IPS-NIHi7 (cell line): ENCODE results near the gene TBC1D5.
"Not testable (repeated sequence)": the region's sequence is repeated elsewhere in the genome, so short reads cannot be mapped to it uniquely, and the experiment has no call there.

Source experiments
- DNase-seq: peaks from one replicate; pipeline ENCODE4 v3.0.0; 2012; ENCODE audit warnings: mixed read lengths; ENCODE audit errors: extremely low spot score

The TBC1D5 gene

DNA sequence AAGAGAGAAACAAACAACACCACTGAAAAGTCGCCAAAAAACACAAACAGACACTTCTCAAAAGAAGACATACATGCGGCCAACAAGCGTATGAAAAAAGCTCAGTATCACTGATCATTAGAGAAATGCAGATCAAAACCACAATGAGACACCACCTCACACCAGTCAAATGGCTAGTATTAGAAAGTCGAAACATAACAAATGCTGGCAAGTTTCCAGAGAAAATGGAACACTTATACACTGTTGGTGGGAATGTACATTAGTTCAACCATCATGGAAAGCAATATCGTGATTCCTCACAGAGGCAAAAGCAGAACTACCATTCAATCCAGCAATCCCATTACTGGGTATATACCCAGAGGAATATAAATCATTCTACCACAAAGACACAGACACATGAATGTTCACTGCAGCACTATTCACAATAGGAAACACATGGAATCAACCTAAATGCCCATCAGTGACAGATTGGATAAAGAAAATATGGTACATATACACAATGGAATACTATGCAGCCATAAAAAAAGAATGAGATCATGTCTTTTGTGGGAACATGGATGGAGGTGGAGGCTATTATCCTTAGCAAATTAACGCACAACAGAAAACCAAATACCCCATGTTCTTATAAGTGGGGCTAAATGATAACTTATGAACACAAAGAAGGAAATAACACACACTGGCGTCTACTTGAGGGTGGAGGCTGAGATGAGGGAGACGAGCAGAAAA lies 93.6 kb downstream of the TBC1D5 start:
- DNase-seq, result not testable (repeated sequence)

- peak; percentile 35 for DNase-seq
Observed at GRCh38 chr3:17645074-17645698, 97.2 kb downstream of the TBC1D5 start.

DNA sequence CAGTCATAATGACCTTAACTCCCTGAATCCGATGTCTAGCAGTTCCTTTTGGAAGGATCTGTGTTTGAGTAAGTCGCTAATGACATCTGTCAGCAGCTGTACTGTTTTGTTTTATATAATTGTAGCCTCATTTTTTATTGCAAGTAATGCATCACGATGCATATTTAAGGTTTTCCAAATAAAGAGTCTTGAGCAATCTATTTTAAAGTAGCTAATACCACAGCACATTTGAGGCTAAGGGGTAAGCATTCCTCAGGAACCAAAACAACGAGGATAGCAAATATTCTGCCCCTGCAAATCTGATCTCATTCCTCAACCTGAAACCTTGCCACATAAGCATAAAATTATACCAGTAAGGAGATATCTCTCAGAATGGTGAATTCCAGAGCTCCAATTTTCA lies 98.7 kb downstream of the TBC1D5 start:
- no peak for DNase-seq

DNA sequence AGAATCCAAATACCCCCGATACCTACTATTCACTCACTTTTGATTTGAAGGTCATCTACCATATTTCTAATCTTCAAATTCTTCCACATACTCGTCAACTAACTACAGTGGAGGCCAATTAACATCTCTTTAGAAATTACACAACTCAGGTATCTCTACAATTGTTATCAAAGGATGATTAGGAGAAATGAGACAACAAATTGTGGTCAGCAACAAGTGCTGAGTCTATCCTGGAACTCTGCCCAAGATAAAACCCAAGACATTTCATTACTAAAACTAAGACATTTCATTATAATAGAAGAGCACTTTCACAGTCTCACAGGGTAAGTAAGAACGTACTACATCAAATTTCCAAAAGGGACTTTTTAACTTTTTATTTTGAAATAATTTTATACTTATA lies 100.0 kb downstream of the TBC1D5 start:
- DNase-seq, result no peak

GRCh38 chr3:17640466-17640865 lies 102.0 kb downstream of the TBC1D5 start:
- no peak for DNase-seq

DNA sequence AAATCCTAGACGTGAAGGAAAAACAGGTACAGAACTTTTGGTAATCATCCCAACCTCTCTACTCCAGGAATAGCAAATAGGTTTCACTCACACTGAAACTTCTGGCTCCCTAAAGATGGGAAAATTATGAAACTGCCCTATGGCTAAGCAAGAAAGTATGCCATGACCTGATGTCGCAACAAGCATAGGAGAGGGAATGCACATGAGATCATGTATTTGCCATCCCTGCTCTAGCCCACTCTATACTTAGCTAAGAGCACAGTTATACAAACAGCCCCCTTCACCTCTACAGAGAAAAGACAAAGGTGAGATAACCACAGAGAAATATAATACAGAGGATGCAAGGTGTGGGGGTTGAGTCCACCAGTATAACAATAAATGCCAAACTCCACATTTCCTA lies 102.7 kb downstream of the TBC1D5 start:
- no peak for DNase-seq

DNA sequence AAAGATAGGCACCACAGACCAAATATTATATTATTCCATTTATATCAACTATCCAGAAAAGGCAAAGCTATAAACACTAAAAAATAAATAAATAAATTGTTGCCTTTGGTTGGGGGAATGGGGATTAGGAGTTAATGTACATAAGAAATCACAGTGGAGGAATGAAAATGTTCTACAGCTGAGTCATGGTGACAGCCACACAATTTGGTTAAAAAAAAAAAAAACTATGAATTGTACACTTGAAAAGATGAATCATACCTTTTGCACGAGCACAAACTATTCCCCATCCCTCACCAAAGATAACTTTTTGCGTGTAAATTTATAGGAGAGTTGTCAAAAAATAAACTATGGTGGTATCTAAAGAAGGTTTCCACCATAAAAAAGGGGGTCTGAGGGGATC lies 103.2 kb downstream of the TBC1D5 start:
- DNase-seq, result no peak

GRCh38 chr3:17638356-17638755 lies 104.1 kb downstream of the TBC1D5 start:
- no peak for DNase-seq

GRCh38 chr3:17635675-17636074 lies 106.8 kb downstream of the TBC1D5 start:
- not testable (repeated sequence) for DNase-seq

DNA sequence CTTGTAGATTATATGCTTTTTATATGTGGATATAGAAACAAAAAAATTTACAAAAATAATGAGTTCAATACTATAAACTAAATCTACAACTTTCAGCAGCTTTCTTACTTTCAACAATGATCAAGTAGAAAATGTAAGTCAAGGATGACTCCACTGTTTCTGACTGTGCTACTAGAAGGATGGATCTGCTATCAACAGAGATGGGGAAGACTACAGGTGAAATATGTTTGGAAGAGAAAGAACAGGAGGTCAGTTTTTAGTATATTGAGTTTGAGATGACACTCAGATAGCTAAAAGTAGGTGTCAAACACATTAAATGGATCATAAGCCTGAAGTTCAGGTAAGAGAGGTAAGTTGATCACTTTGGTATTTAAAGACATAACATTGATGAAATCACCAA lies 107.5 kb downstream of the TBC1D5 start:
- no peak for DNase-seq

DNA sequence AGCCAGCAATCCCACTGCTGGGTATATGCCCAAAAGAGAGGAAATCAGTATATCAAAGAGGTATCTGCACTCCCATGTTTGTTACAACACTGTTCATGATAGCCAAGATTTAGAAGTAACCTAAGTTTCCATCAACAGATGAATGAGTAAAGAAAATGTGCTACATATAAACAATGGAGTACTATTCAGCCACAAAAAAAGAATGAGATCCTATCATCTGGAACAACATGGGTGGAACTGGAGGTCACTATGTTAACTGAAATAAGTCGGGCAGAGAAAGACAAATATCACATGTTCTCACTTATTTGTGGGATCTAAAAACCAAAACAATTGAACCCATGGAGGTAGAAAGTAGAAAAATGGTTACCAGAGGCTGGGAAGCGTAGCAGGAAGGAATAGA lies 108.2 kb downstream of the TBC1D5 start:
- DNase-seq, result no peak

DNA sequence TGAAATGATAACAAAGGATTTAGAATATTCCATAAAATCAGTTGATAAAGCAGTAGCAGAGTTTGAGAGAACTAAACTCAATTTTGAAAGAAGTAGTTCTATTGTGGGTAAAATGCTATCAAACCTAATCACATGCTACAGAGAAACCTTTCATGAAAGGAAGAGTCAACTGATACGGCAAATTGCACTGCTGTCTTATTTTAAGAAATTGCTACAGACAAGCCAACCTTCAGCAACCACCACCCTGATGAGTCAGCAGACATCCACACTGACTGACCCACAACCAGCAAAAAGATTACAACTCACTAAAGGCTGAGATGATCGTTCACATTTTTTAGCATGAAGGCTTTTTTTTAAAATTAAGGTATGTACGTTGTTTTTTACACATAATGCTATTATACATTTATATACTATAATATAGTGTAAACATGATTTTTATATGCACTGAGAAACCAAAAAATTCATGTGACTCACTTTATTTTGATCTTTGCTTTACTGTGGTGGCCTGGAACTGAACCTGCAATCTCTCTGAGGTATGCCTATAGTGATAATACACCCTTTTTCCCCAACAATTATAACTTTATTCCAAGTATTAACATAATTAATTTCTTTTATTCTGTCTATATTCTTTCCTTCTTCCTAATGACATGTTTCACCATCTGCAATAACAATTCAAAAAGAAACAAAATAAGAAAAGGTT lies 109.9 kb downstream of the TBC1D5 start:
- no peak for DNase-seq

- no peak for DNase-seq
Observed at GRCh38 chr3:17631609-17632008, 110.8 kb downstream of the TBC1D5 start.

DNA sequence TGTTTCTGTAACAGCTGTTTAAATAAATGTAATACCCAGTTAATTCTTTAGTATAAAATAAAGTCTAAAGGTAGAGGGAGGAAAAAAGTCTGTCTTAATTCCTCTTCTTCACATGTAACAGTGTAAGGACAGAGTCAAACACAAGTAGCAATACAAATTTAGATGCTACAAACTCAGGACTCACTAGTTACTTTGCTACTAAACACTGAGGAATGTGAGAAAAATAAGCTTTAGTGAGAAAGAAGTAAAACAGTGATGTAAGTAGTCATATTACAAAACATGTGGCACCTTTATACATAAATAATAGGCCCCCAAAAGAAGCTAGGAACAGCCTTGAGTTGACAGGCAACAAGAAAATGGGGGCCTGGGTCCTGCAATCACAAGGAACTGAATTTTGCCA lies 113.0 kb downstream of the TBC1D5 start:
- no peak for DNase-seq

DNA sequence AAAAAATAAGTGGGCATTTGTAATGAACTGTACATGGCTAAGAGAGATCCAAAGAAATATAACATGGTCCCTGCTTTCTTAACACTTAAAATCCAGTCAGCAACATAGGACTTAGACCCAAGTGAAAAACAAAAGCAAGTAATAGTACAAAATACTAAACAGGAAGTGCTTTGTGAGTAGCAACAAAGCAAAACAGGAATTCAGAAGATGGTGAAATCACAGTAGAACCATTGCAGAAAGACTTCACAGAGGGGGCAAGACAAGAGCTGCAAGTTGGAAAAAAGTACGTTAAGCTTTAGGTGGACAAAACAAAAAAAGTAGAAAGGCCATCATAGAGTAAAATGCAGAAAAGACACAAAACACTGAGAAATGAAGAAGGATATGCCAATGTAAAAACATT lies 116.0 kb downstream of the TBC1D5 start:
- no peak for DNase-seq

- no peak for DNase-seq
Observed at GRCh38 chr3:17625133-17625532, 117.3 kb downstream of the TBC1D5 start.

DNA sequence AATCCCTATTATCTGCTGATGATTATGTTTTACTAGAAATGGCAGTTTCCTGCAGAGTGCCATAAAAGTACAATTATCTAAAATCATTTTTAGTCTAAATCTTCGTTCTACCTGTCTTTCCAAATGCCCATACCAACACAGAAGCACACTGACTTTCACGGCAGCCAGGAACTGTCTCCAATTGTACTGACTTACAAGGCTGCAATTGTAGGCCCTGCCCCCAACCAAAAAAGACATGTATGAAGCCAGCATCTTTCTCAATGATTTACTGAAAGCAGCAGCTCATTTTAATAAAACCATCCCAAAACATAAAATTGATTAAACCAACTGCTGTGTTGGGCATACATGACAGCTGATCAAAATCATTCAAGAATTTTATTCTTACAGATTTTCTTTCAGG lies 119.0 kb downstream of the TBC1D5 start:
- no peak for DNase-seq

DNA sequence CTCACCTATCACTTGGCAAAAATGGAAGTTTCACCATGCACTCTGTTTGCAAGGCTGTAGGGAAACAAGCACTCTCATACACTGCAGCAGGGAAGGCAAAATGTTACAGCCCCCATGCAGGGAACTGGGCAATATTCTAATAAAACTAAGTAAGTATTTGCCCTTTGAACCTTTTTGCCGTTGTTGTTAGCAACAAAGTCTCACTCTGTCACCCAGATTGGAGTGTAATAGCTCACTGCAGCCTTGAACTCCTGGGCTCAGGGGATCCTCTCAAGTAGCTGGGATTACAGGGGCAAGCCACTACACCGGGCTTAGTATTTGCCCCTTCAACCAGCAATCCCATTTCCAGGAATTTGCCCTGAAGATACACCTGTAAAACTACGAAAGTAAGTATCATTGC lies 122.5 kb downstream of the TBC1D5 start:
- DNase-seq, result no peak

DNA sequence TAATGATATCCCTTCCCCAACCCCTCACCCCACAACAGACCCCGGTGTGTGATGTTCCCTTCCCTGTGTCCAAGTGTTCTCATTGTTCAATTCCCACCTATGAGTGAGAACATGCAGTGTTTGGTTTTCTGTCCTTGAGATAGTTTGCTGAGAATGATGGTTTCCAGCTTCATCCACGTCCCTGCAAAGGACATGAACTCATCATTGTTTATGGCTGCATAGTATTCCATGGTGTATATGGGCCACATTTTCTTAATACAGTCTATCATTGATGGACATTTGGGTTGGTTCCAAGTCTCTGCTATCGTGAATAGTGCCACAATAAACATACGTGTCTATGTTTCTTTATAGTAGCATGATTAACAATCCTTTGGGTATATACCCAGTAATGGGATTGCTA lies 129.4 kb downstream of the TBC1D5 start:
- DNase-seq, result not testable (repeated sequence)

DNA sequence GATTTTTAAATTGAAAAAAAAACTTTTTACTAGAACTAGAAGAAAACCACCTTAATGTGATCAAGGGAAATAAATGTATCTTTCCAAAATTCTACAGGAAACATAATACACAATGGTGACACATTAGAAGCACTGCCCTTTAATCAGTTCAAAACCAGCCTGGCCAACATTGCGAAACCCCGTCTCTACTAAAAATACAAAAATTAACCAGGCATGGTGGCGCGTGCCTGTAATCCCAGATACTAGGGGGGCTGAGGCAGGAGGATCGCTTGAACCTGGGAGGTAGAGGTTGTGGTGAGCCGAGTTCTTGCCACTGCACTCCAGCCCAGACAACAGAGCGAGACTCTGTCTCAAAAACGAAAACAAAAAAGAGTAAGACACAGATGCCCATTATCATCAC lies 134.5 kb downstream of the TBC1D5 start:
- DNase-seq, result no peak

- DNase-seq, result no peak
Observed at GRCh38 chr3:17605934-17606333, 136.5 kb downstream of the TBC1D5 start.

DNA sequence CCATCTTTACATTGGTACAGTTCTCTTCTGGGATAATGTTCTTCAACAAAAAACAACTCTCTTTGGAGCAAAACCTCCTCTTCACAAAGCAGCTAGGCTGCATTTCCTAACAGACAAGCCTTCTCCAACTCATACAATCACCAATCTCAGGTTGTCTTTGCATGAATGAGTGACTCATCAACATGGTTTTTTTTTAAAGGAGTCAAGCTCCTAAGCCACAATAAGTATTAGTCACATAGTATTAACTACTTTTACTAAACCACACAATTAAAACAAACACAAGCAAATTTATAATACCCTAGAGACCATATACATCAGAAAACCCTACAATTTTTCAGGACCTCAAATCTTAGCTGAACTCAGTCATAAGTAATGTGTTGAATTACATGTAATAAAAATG lies 137.4 kb downstream of the TBC1D5 start:
- DNase-seq, result peak; percentile 15

- no peak for DNase-seq
Observed at GRCh38 chr3:17602126-17602525, 140.3 kb downstream of the TBC1D5 start.
